NCI-H2196 treated with DMSO at 0.1 percent for 48 hours (cell line): ENCODE data around the gene TIFAB.
"Not testable (repeated sequence)": the region's sequence is repeated elsewhere in the genome, so short reads cannot be mapped to it uniquely, and the experiment has no call there.

ENCODE experiments used
- DNase-seq: peaks from one replicate; lab custom pipeline; 2025; ENCODE audit not compliant: unreplicated experiment; lab: John Stamatoyannopoulos, UW

The TIFAB gene, protein sequence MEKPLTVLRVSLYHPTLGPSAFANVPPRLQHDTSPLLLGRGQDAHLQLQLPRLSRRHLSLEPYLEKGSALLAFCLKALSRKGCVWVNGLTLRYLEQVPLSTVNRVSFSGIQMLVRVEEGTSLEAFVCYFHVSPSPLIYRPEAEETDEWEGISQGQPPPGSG

DNA sequence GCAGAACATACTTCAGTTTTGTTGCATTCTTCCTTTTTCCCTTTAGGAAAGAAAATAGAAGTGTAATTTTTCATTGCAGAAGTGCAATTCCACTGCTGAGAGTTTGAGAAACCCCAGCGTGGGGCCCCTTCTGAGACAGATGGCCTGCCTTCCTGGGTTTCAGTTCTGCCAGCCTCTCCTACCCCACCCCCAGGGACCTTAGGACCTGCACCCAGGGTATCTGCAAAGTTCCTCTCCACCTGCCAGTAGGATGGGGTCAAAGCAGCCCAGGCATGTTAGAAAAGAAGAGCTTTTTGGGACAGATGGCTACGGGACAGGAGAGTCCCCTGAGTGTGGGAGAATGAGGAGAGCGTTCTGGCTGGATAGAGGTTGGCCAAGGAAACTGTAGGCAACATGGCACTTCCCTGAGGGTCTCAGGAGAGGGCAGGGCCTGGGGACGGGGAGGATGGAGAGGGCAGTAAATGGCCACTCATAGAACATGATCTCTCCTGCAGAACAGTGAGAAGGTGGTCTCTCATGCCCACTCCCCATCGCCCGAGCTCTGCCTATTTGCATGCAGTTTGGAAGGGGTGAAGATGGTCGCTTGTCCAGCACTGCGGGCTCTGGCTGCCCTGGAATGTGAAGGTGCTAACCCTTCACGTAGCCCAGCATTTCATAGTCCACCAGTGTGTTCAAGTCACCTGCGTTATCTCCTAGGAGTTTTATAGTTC is at the start of gene TIFAB:
TSS of gene TIFAB (minus strand) at position 31 of the 710 bp plus-strand sequence. CDS start 2,412 bp downstream, outside the sequence.
- no peak for DNase-seq

DNA sequence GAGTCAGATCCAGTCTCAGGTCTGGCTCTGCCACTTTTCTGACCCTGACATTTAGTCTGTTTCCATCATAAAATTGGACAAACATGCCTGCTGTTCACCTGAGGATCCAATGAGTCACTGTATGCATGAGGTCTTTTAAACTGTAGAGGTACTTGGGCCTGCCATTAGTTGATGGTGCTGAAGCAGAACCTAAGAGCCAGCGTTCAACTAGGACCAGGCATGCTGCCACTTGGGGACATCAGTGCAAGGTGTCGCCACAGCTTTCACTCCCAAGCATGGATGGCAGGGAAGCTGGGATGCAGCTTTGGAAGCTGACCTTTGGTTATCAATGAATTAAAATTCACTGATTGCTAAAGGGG is 46.5 kb upstream of the TIFAB start:
- DNase-seq = no peak

DNA sequence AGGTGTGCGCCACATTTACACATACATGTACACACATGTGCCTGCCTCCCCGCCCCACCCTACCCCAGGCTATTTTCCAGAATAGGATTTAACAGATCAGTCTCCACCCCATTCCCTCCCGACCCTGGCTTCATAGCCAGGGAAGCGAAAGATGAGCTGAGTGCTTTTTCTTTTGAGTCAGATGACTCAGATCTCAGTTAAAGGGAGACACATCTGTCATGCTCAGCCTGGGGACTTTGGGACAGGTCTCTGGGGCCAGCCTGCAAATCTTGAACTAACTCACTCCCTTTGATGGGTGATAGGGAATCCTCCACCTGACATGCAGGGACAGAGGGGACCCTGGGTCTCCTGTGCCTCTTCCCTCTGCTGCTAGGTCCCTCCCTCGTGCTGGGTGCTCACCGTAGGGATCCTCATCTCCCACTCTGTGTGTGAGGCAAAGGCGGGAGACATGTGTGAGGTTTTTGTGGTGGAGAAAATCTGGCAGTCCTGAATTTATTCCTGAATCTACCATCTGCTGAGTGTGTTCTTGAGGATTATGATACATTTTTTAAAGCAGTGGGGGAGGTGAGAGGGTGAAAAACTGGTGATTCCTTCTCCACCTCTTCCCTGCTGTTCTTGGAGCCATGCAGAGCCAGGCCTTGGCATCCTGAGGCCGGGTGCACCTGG is 46.0 kb upstream of the TIFAB start:
- no peak for DNase-seq

DNA sequence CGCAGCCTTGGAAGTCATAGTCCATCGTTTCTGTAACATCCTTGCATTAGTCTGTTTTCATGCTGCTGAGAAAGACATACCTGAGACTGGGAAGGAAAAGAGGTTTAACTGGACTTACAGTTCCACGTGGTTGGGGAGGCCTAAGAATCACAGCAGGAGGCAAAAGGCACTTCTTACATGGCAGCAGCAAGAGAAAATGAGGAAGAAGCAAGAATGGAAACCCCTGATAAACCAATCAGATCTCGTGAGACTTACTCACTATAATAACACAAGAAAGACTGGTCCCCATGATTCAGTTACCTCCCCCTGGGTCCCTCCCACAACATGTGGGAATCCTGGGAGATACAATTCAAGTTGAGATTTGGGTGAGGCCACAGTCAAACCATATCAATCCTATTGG is 43.4 kb upstream of the TIFAB start:
- DNase-seq = not testable (repeated sequence)

DNA sequence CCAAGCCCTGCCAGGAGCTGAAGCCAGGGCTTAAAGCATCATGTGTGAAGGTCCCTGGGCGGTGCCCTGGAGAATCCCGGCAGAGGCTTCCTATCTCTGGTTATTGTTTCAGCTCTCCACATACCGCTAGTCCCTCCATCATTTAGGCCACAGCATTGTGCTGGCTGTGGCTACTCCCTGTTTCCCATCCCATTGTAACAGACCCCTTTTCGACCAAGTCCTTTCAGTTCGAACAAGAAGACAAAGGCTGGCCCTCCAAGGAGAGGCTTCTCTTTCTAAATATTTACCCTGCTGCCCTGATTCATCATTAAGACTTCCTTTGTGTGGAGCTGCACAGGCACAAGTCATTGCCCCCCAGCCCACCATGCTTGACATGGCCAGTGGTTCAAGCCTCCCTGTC is 42.0 kb upstream of the TIFAB start:
- DNase-seq = no peak

DNA sequence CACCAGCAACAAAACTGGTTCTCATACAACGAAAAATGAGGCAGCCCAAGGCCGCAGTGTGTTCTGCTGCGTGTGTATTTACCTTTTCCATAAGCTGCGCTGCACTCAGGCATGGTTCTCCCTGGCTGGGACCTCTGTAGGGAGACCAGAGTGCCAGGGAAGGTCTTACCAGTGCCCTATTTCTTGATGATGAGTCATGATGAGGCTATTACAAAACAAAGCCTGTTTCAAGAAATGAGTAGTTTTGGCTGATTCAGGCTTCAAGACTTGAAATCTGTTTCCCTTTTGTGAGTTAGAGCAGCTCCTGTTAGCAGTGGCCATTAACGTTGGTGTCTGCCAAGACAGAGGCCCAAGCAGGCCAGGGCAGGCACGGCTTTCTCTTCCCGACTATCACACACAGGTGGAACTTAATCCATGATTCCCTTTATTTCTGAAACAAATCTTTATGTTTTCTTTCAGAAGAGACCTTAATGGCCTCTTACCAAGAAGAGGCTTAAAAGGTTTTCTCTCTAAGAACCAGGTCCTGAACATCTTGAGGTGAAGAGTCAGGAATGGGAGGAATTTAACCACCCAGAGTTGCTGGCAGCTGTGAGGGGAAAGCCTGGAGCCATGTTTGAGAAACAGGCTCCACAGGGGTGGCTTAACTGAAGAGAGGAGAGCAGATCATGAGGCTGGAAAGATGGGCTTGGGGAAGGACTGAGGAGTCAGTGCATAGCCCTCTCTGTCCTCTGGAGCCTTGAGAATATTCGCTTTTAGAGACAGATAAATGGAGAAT is 41.4 kb upstream of the TIFAB start:
- no peak for DNase-seq

DNA sequence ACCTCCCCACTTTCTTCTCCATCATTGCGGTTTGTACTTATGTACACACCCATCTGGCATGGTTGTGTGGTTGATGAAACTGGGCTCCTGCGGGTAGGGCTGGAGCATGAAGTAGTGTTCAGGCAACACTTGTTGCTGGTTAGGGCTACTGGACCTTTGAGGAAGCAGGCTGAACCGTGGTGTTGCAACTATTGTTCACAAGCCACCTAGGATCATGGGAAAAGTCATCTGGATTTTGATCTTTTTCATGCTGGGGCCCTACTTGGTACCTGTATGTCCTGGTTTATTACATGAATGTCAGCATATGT is 40.1 kb upstream of the TIFAB start:
- DNase-seq = no peak

DNA sequence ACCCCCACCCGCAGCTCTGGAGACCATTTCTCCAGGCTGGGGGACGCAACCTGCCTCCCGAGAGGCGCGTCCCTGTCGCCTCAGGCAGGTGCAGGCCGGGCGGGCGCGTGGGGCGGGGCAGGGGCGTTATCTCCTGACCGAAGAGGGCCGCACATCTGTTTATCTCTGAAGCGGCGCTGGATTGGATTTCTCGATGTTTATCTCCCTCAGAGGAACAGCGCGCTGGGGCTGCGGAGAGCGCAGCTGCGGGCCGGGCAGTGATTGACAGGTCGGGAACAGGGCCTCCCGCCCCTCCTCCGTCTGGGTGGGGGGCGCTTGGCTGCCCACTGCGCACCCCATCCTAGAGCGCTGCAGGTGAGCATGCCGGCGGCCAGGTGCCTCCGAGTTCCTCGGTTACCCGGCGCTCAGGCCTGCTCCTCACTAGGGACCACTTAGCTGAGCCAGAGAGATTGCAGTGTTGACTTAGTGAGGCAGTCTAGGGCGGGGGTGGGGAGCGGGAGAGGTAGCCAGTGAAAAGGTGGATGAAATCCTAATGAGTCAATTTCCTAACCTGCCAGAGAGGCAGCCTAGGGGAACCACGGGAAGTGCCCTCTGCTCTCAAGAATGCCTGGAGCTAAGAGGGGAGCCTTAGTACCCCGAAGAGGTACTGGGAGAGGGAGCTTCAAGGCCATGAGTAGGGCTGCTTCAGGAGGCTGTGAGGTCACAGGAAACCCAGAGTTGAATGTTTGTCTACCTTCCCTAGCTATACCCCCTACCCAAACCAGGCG is 39.6 kb upstream of the TIFAB start:
- DNase-seq = peak; percentile 51

DNA sequence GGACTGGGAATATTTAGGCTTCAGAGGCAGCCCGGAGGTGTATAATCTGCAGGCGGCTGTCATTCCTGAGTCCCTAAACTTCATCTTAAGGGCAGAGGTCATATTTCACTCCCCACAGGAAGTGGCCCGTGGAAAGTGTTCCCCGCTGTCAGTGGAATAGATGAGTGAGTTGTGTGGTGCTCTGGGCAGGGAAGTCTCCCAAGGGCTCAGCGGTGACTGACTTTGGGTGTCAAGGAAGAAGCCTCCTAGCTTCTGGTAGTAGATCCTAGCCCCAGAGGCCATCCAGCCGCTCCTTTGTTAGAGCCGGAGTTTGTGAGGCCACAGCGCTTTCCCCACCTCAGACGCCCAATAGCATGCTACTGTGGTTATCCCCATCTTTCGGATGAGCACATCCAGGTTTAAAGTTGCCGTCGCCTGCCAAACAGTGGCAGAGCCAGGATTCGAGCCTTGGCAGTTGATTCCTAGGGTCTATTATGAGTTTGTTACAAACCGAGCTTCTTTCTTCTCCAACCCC is 38.9 kb upstream of the TIFAB start:
- no peak for DNase-seq

DNA sequence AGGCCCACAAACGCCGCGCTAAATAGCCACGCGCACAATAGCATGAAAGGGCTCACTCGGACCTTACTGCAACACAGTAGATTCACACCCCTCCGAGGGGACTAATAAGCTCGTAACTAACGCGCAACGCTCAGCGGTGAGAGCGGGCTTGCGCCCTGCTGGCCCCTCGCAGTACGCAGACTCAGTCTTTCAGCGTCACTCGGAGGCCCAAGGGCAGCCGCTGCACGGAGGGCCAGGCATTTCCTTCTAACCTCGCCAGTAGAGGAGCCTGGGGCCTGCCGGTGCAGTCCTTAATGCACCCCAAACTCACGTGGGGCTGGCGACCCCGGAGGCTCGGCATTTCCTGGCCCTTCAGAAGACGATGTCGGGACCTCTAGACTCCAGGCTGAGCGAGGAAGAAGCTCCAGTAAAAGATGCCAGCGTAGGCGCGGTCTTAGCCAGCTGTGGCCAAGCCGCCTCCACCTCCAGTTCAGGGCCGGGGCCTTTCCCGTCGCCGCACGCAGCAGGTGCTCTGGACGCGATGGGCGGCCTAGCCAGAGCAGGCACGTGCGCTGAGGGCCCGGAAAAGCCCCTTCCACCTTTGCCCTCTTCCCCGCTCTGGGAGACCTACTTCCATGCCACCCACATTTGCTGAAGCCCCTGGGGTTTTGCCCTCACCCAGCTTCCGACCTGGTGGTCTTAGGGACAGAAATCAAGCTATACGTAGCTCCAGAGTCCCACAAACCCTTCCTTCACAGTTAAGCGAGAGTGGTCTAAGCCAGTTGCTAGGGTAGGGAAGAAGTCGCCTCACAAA is 38.3 kb upstream of the TIFAB start:
- no peak for DNase-seq

DNA sequence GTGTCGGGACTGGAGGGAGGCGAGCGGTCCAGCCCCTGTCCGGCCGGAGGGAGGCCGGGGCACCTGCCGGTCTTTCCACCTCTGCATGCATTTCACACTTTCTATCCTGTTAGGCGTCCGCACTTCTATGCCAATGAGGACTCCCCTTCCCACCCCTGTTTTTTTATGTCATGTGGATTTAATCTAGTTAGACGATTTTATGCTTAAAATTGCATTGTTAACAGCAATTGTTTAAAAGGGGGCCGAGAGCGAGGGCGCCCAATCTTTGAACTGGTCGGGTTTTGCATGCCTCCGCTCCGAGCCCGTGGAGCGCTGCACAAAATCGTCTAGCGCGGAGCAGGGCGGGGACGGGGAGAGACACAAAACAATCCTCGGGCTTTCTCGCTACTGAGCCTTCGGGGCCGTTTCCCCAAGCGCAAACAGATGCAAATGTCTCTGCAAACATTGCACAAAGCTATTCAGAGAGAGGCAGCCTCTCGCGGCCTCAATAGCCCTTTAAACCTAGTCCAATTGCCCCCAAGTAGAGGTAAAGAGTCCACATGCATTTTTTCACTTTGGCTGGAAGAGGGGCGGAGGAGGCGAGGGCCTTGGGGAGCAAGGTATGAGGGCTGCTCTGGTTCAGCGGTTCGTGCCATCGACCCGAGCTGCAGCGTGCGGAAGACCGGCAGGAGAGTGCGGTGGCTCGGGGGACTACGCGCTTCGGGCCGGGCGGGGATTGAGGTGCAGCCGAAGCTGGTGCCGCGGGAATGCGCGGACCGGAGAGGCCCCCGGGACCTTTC is 37.5 kb upstream of the TIFAB start:
- no peak for DNase-seq

DNA sequence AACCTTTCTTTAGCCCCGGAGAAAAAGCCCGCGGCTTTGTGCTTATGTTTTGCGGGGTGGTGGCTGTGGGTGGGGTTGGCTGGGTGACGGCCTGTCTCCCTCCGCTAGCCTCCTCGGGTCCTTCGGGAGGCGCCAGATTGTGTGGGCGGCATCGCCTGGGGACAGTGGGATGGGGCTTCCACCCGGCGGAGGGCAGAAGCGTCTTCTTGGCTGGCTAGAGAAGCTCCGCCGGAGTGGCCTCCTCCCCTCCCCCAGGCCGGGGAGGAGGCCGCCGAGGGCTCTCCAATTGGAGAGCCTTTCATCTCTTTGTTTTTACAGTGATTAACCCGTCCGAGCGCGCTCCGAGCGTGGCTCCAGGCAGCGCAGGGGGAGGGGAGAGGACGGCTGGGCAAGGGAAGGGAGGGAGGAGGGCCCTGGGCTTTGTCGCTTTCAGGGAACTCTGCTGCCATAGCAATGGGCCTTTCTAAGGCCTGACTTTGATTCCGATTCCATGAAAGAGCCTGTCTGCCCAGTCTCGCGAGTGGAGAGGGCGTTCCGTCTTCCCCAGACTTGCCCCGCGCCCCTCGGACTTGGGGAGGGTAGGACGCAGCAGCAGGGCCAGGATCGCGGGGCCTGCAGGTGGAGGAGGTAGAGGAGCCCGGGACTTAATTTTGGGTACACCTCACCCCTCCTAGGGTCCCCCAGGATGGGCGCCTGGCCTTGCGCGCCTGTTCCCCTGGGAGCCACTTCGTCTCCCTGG is 36.7 kb upstream of the TIFAB start:
- no peak for DNase-seq

DNA sequence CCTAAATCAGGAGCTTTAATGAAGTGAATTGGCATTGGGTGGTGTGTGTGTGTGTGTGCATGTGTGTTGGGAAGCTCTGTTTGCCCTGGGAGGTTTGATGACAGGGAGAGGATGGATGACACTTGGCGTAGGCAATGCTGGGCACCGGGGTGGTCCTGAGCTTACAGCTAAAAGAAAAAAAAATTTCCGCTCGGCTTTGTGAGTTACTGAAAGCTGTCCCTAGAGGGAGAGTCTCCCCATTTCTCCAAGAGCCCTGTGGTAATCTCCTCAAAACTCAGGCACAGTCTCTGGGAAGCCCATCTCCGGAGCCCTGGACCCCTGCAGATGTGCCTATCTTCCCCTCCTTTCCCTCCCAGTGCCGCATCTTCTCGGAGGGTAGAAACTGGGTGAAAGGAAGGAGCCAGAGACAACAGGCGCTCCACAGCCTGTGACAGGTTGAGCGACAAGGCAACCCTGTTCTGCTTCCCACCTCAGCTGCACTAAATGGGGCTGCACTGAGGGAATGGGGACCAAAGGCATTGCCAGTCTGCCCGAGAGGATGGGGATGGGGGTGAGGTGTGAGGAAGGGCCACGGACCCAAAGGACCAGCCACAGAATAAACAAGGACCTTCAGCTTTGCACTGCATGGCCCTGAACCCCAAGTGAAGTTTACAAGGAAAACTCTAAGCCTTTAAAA is 35.8 kb upstream of the TIFAB start:
- DNase-seq = no peak

DNA sequence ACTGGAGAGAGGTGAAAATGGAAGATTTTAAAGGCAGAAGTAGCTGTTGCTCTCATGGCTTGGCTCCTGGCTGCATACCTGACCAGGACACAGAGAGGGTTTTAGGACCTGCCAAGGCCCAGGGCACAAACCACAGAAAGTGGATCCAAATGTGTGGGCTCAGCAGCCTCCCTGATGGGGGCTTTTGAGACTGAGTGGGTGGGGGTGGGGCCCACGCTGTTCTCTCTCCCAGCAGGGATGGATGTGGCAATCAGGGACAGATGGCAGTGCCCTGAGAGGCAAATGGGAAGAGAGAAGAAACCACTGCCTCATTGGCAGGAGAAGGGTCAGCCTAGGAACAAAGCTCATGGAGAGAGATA is 34.9 kb upstream of the TIFAB start:
- DNase-seq = no peak

DNA sequence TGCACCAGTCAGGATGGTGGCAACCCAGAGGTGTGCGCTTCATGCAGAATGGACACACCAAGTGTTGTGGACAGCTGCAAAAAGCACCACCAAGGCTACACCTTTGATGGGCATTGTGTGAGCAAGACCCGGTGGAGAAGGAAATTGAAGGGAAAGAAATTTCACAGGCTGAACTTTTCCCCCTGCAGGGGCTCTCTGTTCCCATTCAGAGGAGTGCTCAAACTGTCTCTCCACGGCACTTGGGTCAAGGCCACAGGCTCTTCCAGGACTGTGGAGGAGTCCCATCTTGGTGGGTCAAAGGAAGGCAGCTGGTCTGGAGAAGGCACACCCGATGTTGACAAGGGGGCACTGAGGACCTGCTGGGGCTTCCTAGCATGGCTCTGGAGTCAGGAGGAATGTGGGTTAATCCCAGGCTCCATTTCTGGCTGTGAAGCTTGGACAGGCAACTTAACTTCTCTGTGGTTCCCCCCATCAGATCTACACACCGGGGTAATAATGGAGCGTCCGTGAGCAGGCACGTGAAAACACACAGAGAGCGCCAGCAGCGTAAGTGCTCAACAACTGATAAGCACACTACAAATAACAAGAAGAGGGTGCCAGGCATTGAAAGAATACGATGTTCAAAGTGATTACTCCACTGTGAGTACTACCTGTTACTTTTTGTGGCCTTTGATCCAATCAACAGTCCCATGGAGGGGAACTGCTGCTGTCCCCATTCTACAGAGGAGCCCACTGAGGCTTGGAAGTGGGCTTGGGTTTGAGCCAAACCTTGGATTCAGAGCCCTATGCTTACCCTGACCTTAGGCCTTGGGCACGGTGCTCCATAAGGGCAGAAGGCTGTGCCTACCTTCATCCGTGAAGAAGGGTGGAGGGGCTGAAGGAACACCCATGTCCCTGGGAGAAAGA is 34.2 kb upstream of the TIFAB start:
- DNase-seq = no peak

DNA sequence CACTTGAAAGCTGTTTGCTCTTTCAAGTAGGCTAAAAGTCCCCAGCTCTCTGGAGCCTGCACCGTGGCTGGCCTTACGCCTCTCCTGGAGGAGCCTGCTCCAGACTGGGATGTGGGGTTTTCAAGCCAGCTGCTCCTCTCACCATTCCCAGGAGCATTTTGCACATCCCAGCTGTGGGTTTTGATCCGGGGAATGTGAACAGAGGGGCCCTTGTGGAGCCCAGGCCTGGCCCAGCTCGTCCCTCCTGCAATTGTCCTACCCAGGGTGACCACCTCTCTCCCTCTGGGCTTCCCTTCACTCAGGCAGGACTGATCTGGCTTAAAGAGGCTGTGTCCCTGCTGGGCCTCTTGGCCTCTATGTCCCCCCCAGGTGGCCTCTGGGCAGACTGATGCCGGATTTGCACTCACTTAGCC is 32.5 kb upstream of the TIFAB start:
- DNase-seq = no peak

DNA sequence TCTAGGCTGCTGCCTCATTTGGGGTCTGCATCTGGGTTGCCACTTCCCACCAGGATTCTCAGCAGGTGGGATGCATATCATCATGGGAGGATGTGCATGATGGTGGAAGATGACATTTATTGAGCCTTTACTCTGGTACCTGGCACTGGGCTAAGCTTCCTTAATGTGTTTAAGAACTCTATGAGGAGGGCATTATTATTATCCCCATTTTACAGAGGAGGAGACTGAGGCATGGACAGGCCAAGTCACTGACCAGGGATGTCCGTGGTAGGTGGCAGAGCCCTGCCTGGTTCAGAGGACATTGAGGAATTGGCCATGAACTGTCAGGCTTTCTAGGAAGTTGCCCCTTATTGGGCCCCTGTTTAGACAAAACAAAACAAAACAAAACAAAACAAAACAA is 31.1 kb upstream of the TIFAB start:
- DNase-seq = no peak
